ENCODE results near the gene FGF18. TPM values are rescaled to one million over a fixed set of nuclear protein-coding genes. Genes with fewer than 3 reads are reported as not detected.

The FGF18 gene
- total and polyA plus RNA-seq, 2 experiments from 2014 or later: 0.56 to 0.86 TPM

DNA sequence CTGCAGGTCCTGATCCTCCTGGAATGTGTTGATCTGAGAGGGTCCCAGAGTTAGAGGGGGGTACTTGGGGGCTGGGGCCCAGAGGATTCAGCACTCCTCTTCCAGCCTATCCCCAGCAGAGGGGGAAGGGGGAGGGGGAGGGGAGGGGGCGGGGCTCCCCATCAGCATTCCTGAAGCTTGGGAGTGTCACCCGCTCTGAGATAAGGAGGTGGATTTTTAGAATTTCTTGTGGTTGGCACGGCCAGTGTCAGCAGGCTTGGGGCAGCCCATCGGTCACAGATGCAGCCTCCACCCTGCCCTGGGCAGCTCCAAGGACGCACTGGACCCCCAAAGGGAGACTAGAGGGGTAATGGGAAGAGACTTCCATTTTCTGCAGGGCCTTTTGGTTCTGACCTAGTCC is 5.3 kb downstream of the FGF18 start (continued):
- TF ChIP-seq, protein P1, sequence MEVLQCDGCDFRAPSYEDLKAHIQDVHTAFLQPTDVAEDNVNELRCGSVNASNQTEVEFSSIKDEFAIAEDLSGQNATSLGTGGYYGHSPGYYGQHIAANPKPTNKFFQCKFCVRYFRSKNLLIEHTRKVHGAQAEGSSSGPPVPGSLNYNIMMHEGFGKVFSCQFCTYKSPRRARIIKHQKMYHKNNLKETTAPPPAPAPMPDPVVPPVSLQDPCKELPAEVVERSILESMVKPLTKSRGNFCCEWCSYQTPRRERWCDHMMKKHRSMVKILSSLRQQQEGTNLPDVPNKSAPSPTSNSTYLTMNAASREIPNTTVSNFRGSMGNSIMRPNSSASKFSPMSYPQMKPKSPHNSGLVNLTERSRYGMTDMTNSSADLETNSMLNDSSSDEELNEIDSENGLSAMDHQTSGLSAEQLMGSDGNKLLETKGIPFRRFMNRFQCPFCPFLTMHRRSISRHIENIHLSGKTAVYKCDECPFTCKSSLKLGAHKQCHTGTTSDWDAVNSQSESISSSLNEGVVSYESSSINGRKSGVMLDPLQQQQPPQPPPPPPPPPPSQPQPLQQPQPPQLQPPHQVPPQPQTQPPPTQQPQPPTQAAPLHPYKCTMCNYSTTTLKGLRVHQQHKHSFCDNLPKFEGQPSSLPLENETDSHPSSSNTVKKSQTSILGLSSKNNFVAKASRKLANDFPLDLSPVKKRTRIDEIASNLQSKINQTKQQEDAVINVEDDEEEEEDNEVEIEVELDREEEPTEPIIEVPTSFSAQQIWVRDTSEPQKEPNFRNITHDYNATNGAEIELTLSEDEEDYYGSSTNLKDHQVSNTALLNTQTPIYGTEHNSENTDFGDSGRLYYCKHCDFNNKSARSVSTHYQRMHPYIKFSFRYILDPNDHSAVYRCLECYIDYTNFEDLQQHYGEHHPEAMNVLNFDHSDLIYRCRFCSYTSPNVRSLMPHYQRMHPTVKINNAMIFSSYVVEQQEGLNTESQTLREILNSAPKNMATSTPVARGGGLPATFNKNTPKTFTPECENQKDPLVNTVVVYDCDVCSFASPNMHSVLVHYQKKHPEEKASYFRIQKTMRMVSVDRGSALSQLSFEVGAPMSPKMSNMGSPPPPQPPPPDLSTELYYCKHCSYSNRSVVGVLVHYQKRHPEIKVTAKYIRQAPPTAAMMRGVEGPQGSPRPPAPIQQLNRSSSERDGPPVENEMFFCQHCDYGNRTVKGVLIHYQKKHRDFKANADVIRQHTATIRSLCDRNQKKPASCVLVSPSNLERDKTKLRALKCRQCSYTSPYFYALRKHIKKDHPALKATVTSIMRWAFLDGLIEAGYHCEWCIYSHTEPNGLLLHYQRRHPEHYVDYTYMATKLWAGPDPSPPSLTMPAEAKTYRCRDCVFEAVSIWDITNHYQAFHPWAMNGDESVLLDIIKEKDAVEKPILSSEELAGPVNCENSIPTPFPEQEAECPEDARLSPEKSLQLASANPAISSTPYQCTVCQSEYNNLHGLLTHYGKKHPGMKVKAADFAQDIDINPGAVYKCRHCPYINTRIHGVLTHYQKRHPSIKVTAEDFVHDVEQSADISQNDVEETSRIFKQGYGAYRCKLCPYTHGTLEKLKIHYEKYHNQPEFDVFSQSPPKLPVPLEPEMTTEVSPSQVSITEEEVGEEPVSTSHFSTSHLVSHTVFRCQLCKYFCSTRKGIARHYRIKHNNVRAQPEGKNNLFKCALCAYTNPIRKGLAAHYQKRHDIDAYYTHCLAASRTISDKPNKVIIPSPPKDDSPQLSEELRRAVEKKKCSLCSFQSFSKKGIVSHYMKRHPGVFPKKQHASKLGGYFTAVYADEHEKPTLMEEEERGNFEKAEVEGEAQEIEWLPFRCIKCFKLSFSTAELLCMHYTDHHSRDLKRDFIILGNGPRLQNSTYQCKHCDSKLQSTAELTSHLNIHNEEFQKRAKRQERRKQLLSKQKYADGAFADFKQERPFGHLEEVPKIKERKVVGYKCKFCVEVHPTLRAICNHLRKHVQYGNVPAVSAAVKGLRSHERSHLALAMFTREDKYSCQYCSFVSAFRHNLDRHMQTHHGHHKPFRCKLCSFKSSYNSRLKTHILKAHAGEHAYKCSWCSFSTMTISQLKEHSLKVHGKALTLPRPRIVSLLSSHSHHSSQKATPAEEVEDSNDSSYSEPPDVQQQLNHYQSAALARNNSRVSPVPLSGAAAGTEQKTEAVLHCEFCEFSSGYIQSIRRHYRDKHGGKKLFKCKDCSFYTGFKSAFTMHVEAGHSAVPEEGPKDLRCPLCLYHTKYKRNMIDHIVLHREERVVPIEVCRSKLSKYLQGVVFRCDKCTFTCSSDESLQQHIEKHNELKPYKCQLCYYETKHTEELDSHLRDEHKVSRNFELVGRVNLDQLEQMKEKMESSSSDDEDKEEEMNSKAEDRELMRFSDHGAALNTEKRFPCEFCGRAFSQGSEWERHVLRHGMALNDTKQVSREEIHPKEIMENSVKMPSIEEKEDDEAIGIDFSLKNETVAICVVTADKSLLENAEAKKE (CRISPR knock-in tag; IDR thresholded peaks at IDR 0.05): no peak

DNA sequence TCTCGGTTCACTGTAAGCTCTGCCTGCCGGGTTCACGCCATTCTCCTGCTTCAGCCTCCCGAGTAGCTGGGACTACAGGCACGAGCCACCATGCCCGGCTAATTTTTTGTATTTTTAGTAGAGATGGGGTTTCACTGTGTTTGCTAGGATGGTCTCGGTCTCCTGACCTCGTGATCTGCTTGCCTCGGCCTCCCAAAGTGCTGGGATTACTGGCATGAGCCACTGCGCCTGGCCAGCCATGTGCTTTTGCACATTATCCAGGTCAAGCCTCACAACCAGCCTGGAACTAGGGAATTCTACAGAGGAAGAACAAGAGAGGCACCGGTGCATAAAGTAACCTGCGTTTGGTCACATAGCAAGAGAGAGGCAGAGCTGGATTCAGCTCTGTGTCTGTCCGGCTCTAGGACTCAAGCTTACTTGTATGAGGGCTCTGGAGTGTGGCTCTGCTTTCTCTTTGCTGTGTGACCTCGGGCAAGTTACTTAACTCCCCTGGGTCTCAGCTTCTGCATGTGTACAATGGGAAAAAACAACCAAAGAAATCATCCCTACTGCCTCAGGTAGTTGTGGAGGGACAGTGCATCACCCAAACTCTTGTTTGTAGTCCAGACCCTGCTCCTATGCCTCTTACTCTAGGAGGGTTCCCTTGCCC is 6.3 kb downstream of the FGF18 start:
- Histone ChIP-seq H3K4me2 (no peak overlapping the region), H3K9me2 (ENCODE audit: insufficient read depth) (no peaks in the 10 kb centered on the region), H3K27me3 (ENCODE audit: insufficient read depth) (peaks cover 25% of the 10 kb centered on the region), H3K4me1 (ENCODE audit: insufficient read depth) (peaks cover 21% of the 10 kb centered on the region; the same call in 1 of the 2 replicates), H3K79me2 (replicated peaks; ENCODE audit: insufficient read depth) (no peaks in the 10 kb centered on the region), H2AFZ (no peak overlapping the region), H3K36me3 (ENCODE audit: insufficient read depth) (no peaks in the 10 kb centered on the region; the same call in 1 of the 2 replicates), H3K4me3 (no peak overlapping the region), H4K20me1 (replicated peaks; ENCODE audit: insufficient read depth) (no peaks in the 10 kb centered on the region; the same call in 1 of the 2 replicates), H3F3A (replicated peaks; ENCODE audit: low read depth) (no peaks in the 10 kb centered on the region), H3K27ac (ENCODE audit: low read depth) (no peak overlapping the region)
- Mint-ChIP-seq H3K4me1 (peaks cover 27% of the 10 kb centered on the region), H3K36me3 (ENCODE audit: low read depth) (no peaks in the 10 kb centered on the region; the same call in 2 of the 3 replicates), H3K27ac (no peak overlapping the region), H3K9me3 (no peaks in the 10 kb centered on the region), H3K27me3 (ENCODE audit: insufficient read depth, low read depth, poor library complexity) (peaks cover 34% of the 10 kb centered on the region), H3K4me3 (no peak overlapping the region)
- ATAC-seq (no peak), DNase-seq (ENCODE audit: low spot score) (no peak)
- TF ChIP-seq, protein P2, sequence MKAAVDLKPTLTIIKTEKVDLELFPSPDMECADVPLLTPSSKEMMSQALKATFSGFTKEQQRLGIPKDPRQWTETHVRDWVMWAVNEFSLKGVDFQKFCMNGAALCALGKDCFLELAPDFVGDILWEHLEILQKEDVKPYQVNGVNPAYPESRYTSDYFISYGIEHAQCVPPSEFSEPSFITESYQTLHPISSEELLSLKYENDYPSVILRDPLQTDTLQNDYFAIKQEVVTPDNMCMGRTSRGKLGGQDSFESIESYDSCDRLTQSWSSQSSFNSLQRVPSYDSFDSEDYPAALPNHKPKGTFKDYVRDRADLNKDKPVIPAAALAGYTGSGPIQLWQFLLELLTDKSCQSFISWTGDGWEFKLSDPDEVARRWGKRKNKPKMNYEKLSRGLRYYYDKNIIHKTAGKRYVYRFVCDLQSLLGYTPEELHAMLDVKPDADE (IDR thresholded peaks at IDR 0.05): no peak
- TF ChIP-seq, protein P3, sequence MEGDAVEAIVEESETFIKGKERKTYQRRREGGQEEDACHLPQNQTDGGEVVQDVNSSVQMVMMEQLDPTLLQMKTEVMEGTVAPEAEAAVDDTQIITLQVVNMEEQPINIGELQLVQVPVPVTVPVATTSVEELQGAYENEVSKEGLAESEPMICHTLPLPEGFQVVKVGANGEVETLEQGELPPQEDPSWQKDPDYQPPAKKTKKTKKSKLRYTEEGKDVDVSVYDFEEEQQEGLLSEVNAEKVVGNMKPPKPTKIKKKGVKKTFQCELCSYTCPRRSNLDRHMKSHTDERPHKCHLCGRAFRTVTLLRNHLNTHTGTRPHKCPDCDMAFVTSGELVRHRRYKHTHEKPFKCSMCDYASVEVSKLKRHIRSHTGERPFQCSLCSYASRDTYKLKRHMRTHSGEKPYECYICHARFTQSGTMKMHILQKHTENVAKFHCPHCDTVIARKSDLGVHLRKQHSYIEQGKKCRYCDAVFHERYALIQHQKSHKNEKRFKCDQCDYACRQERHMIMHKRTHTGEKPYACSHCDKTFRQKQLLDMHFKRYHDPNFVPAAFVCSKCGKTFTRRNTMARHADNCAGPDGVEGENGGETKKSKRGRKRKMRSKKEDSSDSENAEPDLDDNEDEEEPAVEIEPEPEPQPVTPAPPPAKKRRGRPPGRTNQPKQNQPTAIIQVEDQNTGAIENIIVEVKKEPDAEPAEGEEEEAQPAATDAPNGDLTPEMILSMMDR (conservative IDR thresholded peaks at IDR 0.05; ENCODE audit: low read depth in 2 of 2): no peak
- TF ChIP-seq CREB1 (CRISPR knock-in tag; IDR thresholded peaks at IDR 0.05; ENCODE audit: low read depth) (no peak), EZH2phosphoT487 (IDR thresholded peaks at IDR 0.05; ENCODE audit: unreplicated experiment) (no peak), ZNF331 (CRISPR knock-in tag; IDR thresholded peaks at IDR 0.05; ENCODE audit: low read depth) (no peak), JUNB (IDR thresholded peaks at IDR 0.05; ENCODE audit: unreplicated experiment) (no peak), EZH2 (IDR thresholded peaks at IDR 0.05; ENCODE audit: low read depth, unreplicated experiment) (no peak), STAT1 (IDR thresholded peaks at IDR 0.05; ENCODE audit: unreplicated experiment) (no peak), ZNF114 (CRISPR knock-in tag; IDR thresholded peaks at IDR 0.05) (no peak), NANOG (IDR thresholded peaks at IDR 0.05; ENCODE audit: borderline replicate concordance) (no peak)
- TF ChIP-seq, protein P4, sequence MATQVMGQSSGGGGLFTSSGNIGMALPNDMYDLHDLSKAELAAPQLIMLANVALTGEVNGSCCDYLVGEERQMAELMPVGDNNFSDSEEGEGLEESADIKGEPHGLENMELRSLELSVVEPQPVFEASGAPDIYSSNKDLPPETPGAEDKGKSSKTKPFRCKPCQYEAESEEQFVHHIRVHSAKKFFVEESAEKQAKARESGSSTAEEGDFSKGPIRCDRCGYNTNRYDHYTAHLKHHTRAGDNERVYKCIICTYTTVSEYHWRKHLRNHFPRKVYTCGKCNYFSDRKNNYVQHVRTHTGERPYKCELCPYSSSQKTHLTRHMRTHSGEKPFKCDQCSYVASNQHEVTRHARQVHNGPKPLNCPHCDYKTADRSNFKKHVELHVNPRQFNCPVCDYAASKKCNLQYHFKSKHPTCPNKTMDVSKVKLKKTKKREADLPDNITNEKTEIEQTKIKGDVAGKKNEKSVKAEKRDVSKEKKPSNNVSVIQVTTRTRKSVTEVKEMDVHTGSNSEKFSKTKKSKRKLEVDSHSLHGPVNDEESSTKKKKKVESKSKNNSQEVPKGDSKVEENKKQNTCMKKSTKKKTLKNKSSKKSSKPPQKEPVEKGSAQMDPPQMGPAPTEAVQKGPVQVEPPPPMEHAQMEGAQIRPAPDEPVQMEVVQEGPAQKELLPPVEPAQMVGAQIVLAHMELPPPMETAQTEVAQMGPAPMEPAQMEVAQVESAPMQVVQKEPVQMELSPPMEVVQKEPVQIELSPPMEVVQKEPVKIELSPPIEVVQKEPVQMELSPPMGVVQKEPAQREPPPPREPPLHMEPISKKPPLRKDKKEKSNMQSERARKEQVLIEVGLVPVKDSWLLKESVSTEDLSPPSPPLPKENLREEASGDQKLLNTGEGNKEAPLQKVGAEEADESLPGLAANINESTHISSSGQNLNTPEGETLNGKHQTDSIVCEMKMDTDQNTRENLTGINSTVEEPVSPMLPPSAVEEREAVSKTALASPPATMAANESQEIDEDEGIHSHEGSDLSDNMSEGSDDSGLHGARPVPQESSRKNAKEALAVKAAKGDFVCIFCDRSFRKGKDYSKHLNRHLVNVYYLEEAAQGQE (IDR thresholded peaks at IDR 0.05; ENCODE audit: unreplicated experiment): no peak
